GM12864 (cell line): ENCODE results near the gene CACNB2.

ENCODE experiments used
- DNase-seq: peaks from one replicate; pipeline ENCODE4 v3.0.0-alpha.2; 2011; ENCODE audit warnings: low read depth
- H3K4me3 ChIP-seq: 2 replicates; pipeline ENCODE4 v1.5.1; 2011; ENCODE audit warnings: mild to moderate bottlenecking, low read depth, low read length, control low read depth
- CTCF ChIP-seq: IDR thresholded peaks from 2 replicates; pipeline ENCODE4 v1.5.1; 2011; ENCODE audit warnings: low read depth, mild to moderate bottlenecking, moderate library complexity, low read length, control low read depth, inconsistent platforms; ENCODE audit errors: missing control alignments

Gene CACNB2

GRCh38 chr10:18325889-18326531 is 185.8 kb downstream of the CACNB2 start:
- no peak for DNase-seq
- no peak for TF ChIP-seq CTCF
- H3K4me3 ChIP-seq: no peak overlapping the region

GRCh38 chr10:18328941-18329340 is 188.7 kb downstream of the CACNB2 start:
- DNase-seq: no peak
- no peak for TF ChIP-seq CTCF
- no peak overlapping the region for H3K4me3 ChIP-seq

- no peak for DNase-seq
- no peak overlapping the region for H3K4me3 ChIP-seq
- TF ChIP-seq CTCF: no peak
Observed at GRCh38 chr10:18332048-18332447, 191.8 kb downstream of the CACNB2 start.

GRCh38 chr10:18332484-18332883 is 192.3 kb downstream of the CACNB2 start:
- H3K4me3 ChIP-seq: no peak overlapping the region
- TF ChIP-seq CTCF: no peak

GRCh38 chr10:18333621-18334020 is 193.4 kb downstream of the CACNB2 start:
- no peak overlapping the region for H3K4me3 ChIP-seq
- no peak for DNase-seq
- no peak for TF ChIP-seq CTCF

More at GRCh38 chr10:18332484-18332883, 192.3 kb downstream of the CACNB2 start:
- no peak for DNase-seq

- TF ChIP-seq CTCF: no peak
- no peak for DNase-seq
- no peak overlapping the region for H3K4me3 ChIP-seq
Observed at GRCh38 chr10:18334116-18334867, 194.1 kb downstream of the CACNB2 start.
